Lung microvascular endothelial cell (primary cell): ENCODE results near the gene RSAD2. TPM values are rescaled to one million over a fixed set of nuclear protein-coding genes. Genes with fewer than 3 reads are reported as not detected.
"Not testable (repeated sequence)": the region's sequence is repeated elsewhere in the genome, so short reads cannot be mapped to it uniquely, and the experiment has no call there.

Experiments used
- DNase-seq, 2 donors: peaks; one replicate each; pipeline versions ENCODE4 v3.0.0 to v3.0.0-alpha.2; 2010; ENCODE audit warnings: low read depth in 2 of 2
- total RNA-seq: library from RNA; depleted of rRNA; stranded (reverse); fragments of >200 nt; gene quantifications from 2 replicates; pipeline ENCODE4 v1.2.1, GENCODE V29; 2014

The RSAD2 gene
- total RNA-seq, 1 donor from 2014 or later = 0.20 TPM

DNA sequence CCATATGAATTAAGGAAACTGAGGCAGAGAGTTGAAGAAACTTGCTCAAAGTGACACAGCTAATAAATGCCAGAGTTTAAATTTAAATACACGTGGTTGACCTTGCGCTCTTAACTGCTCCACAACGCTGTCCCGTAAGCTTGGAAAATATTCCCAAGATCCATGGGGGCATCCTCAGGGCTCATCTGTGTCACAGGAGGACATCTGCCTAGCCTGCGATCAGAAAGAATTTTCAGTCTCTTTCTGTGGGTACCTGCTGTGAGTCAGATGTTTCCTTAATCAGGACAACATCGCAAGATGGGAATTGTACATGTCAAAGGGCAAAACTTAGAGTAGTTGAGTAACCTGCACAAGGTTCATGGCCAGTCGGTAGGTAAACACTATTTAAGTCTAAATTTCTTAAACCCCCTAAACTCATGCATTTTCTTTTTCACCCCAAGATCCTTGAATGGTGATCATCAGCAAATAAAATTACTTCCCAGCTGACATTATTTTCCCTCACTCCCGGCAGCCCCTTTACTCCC lies 13.3 kb upstream of the RSAD2 start:
- no peak for DNase-seq

DNA sequence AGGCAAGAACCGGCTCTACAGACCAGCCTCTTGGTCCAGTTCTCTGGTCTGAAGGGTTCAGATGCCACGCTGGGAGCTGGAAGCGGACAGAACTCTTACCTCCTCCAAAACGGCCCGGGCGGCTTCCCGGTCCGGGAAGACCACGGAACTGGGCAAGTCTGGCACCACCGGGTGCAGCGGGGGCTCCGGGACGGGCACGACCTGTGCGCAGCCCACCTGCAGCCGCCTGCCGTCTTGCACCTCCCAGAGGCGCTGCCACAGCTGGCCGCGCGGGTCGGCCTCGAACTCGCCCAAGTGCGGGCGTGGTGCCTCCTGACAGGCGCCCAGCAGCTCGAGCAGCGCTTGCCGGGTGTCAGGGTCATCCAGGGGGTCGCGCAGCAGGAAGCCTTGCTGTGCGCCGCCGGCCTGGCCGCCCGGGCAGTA lies 12.6 kb upstream of the RSAD2 start:
- DNase-seq = no peak

DNA sequence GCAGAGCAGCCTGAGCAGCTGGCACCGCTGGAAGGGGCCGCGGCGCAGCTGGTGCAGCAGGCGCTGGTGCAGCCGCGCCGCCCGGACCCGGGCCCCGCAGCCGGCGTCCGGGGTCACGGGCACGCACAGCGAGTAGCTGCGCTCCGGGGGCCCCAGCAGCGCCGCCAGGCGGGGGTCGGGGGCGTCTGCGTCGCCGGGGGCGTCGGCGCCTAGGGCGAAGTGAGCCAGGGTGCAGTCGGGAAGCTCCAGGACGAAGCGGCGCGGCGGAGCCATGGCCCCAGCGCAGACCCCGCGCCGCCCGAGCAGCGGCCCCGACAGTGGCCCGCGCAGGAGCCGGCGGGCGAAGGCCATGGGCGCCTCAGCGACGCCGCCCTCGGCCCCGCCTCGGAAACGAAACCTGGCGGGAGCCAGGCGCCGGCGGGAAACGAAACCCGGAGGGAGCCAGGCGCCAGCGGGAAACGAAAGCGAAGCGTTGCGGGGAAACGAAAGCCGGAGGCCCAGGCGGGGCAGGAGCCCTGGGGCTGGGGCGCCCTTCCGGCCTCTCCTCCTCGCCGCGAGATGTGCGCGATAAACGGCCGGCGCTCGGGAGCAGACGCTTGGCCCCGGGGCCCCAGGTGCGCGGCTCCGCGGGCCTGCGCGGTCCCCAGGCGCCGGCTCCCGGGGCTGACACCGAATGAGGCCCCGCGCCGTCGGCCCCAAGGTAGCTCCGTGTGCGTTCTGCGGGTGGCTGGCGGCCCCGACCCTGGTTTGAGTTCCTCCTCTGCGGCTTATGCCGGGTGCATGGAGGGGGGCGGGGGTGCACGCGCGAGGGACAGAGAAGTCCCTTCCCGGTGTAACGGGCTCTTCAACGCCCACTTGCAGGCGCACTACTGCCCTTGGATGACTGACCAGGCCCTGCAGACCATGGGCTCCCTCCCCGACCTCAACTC lies 12.0 kb upstream of the RSAD2 start, which contains the start of gene CMPK2:
Gene CMPK2, minus strand, starts transcription at position 562 of the 929 bp plus-strand sequence. Its CDS starts 211 bp downstream, at position 351.
- peak; percentile 49 to 63 for DNase-seq

DNA sequence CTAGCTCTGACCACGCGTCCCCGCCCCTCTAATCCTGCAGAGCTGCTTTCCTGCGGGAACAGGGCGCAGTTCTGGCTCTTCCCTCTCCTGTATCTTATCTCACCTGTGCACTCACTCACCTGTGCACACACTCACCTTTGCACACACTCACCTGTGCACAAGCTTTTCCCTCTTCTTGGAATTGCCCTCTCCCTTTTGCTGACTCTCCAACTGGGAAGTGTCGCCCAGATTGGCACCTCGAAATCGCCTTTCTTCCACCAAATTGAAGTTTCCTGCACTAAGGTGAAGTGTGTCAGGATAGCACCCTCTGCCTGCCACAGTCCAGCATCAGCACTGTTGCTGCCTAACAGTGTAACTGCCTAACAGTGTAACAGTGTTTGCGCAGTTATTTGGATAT lies 11.3 kb upstream of the RSAD2 start:
- peak; percentile 23 to 29 for DNase-seq

DNA sequence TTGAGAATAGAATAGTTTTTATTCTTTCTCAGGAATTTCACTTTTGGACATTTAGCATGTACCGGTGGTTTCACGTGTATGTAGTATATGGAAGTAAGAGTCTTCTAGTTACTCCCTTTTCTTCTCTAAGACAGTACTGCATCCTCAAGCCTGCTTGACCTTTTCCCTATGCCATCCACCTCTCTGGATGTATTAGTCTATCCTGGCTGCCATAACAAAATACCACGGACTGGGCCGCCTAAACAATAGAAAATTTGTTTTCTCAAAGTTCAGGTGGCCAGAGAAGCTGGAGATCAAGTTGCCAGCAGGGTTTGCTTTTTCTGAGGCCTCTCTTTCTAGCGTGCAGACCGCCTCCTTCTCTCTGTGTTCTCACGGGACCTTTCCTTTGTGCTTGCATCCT lies 10.6 kb upstream of the RSAD2 start:
- DNase-seq = no peak

DNA sequence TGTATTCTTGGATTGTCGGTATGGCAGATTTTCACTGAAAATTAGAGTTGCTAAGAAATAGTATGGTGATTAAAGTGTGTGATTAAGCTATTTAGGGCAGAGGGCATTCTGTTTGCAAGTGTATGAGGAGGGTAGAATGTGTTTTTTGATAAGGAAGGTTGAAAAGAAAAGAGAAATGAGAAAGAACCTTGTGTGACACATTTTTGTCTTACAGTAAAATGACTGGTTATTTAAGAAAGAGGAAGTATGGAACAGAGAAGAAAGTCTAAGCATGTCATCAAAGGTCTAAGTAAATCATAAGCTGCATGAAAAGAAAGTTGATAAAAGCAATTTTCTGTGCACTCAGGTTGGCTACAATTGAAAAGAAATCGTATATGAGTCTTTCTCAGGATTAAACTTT lies 5.2 kb upstream of the RSAD2 start:
- no peak for DNase-seq

DNA sequence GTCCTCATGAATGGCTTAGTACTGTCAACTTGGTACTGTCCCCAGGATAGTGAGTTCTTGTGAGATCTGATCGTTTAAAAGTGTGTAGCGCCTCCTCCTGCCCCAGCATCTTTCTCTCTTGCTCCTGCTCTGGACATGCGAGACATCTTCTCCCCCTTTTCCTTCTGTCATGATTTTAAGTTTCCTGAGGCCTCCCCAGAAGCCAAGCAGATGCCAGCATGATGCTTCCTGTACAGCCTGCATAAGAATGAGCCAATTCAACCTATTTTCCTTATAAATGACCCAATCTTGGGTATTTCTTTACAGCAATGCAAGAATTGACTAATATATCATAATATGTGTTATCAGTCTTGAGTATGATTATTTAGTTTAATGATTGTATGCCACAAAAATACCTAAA lies 3.5 kb upstream of the RSAD2 start:
- DNase-seq = no peak

DNA sequence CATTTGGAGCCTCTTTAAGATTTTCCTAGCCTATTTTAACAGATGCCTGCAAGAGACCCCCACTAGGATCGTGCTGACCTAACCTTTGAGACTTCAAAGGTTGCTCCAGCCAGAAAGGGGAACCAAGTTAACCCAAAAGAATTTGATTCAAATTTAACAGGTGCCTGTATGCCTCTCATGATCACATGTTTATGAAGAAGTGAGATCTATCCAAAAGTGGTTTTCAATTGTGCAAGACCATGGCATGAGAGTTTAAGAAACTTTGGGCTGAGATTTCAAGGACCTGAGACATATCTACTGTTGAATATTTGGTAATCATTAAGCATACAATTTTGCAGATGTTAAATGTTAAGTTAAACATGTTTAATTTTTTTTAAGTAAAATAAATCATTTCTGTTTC lies 1.3 kb upstream of the RSAD2 start:
- no peak for DNase-seq

DNA sequence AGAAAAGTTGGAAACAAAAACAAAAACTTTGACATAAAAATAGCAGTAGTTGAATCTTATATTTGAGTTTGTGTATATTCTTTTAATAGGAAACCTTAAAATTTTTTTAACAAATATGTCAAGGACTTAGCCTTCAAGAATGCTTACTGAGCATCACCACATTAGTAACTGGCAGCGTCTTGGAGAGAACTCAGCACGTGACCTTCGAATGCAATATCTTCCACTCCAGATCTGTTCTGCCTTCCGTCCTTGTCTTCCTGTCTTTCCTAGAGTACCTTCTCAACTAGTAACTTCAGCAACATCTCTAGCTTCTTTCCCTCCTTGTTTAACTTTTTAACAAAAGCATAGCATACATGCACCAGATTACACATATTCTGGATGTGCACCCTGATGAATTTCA lies 972 bp downstream of the RSAD2 start:
- DNase-seq = no peak

DNA sequence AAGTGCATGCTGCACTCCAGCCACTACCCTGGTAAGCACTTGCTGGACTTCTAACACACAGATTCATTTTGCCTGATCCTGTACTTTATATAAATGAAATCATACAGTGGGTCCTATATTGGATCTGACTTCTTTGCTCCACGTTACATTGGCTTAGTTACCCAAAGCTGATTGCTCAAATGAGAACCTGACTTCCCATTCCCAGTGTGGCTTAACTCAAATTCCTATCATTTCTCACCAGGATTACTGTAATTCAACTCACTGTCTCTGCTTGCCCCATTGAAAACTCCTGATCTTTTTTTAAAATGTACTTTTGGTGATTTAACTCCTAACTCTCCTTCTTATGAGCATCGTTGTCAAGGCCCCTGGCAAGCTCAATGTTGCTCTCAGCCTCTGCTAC lies 1.4 kb downstream of the RSAD2 start:
- DNase-seq = no peak

DNA sequence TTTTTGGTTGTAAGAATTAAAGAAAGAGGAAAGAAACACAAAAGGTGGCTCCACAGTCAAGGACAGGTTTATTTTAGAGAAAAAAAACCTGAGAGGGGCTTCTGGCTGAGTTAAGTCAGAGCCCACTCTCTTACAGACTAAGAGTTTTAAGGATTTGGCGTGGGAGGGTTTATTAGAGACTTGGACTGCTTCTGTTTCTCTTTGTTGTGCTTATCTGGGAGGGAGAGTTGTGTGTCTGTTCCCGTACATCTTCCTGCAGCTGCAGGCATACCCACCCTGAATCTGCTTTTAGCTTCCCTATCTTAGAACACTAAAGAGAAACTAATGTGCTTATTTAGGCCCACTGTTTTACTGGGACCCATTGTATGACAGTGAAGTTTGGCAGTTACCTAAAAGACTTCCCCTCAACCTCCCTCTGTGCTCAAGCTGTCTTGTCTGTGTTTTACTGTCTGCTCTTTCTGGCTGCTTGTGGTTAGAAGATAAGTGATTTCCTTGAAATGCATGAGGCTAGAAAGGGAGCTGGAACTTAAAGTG lies 2.7 kb downstream of the RSAD2 start:
- DNase-seq = no peak

DNA sequence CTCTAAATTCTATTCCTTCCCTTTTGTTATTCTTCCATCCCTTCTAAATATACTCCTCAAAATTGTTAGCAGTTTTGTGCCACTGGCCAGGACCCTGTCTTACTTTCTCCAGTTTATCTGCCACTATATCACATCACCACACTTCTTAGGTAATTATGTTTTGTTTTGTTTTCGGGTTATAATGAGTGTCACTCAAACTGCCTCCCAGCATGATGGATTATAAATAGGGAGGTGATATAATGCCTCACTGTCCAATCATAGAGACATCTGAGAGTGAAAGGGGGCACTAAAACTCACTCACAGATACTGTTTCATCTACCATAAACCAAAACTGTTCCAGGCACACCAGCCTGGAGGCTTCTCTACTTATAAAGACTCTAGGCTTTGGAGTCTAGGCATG lies 3.5 kb downstream of the RSAD2 start:
- DNase-seq = no peak

DNA sequence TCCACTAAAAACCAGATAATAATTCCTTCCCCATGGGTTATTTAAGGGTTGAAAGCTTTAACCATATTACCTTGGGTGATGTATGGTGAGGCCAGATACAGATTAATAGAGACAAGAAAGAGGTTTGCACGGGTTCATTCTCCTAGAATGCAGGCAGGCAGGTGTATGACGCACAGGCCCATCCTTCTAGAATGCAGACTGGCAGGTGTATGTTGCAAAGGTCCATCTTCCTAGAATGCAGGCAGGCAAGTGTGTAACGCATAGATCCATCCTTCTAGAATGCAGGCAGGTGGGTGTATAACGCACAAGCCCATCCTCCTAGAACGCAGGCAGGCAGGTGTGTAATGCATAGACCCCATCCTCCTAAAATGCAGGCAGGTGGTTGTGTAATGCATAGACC lies 3.9 kb downstream of the RSAD2 start:
- no peak for DNase-seq

DNA sequence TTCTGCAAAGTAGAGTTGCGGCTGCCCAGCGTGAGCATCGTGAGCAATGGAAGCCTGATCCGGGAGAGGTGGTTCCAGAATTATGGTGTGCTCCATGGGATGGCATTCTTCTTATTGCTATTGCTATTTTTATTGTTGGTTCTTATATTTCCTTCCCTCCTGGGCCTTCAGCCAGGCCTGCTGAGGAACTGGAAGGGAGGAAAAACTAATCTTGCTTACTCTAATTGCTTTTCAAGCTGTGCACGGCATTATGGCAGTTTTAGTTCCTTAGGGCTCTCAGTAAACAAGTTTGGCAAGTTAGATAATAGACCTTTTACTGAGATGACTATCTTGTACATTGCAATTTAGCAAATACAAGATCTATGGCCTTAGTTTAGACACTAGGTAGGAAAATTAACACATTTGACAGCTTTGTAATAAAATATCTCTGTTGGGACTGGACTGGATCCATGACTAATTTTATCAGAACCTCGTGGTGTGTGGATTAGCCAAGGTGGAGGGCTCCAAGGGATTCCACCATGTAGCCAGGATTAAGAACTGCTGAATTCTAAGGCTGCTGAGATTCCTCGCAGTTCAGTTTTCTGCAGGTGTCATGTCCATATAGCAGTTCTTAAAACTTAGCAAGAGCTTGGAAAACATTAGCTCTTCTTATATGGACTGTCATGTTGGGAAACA lies 6.0 kb downstream of the RSAD2 start:
- no peak for DNase-seq

DNA sequence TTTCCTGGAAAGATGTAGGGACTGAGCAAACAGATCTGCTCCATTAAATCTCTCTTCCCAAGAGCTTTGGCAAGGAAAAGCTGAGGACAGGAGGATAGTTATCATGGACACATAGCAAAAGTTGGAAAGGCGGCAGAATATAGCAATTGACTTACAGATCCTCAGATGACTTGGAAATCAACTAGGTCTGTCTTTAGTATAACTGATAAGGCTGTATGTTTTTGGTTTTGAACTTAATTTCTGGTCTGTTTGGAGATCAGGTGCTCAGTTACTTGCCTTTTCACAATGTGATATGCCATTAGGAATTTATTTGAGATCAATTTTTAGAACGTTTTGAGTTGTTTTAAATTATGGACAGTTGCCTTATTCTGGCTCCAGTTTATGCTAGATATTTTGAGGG lies 8.0 kb downstream of the RSAD2 start:
- no peak for DNase-seq

DNA sequence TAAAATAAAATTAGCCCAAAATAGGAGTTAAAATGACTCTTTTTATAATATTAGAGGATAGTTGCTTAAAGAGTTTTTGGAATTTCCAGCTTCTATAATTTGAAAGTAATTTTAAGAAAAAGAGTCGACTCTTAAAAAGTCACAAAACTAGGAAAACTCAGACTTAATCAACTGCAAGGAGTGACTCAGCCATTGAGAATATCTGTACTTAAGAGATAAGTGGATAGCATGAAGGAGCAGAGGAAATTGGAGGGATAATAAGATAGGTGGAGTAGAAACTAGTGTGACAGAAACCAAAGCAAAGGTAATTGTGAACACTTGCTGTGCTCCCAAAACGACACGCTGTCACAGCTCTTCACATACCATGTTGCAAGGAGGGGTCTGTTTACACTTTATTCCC lies 8.4 kb downstream of the RSAD2 start:
- no peak for DNase-seq

DNA sequence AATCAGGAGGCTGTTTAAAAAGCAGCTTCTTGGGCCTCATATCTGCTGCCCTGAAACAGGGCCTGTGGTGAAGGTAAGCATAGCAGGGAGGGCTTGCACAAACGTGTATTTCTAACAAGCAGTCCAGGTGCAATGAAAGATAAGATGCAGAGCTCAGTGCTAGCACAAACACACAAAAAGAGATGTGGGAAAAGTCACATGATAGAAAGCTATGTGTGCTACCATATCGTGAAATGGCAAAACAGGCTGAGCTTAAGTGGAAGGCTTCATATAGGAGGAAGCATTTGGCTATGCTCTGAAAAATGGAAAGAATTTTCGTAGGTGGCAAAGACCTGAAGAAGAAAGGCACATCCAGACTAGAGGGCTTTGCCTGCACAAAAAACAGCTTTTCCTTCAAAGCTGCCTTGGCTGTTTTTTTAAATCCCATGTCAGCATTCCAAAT lies 10.2 kb downstream of the RSAD2 start:
- no peak for DNase-seq

DNA sequence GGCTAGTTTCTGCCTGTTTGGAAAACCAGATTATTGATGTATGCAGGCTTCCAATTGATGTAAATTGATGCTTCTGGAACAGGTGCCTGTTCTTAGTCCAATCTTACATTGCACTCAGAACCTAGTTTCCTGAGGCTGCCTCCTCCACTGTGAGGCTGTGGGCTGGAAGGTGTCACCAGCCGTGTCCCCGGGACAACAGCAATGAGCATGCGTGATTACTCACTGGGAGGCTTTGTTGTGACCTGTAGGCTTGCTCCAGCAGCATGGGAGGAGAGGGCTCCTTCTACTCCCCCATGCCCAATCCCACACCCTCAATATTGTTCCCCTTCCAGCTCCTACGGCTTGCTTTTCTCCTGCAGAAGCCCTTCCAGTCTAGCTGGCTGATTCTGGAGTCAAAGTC lies 11.1 kb downstream of the RSAD2 start:
- no peak for DNase-seq

DNA sequence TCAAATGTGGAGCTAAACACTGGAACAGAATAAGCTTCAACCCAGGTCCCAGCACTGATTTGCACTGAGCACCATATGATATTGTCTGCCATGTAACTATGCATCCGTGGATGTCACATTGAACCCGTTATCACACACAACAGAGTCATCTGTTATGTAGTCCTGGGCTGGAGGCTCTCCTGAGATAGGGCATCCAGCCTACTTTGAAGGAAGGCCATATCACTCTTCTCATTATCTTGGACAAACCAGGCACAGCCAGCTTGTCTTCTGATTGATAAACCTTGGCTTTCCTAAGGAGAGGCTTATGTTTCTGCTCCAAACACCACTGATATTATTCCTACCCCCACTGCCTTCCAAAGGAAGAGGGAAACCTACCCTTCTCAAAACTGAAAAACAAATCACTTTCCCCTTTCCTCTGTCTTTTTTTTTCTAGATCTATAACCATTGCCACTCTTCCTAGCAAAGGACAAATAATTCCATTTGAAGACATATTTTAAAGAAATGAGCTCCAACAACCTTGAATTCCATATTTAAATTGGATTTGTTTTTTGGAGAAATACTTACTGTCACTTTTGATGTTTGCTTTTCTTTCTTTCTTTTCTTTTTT lies 16.4 kb downstream of the RSAD2 start:
- no peak for DNase-seq

DNA sequence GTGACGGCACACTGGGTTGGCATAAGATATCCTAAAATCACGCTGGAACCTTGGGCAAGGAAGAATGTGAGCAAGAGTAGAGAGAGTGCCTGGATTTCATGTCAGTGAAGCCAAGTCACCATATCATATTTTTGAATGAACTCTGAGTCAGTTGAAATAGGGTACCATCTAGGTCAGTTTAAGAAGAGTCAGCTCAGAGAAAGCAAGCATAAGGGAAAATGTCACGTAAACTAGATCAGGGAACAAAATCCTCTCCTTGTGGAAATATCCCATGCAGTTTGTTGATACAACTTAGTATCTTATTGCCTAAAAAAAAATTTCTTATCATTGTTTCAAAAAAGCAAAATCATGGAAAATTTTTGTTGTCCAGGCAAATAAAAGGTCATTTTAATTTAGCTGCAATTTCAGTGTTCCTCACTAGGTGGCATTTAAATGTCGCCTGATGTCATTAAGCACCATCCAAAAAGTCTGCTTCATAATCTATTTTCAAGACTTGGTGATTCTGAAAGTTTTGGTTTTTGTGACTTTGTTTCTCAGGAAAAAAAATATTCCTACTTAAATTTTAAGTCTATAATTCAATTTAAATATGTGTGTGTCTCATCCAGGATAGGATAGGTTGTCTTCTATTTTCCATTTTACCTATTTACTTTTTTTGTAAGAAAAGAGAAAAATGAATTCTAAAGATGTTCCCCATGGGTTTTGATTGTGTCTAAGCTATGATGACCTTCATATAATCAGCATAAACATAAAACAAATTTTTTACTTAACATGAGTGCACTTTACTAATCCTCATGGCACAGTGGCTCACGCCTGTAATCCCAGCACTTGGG lies 19.6 kb downstream of the RSAD2 start:
- DNase-seq = peak; percentile 37 to 82

DNA sequence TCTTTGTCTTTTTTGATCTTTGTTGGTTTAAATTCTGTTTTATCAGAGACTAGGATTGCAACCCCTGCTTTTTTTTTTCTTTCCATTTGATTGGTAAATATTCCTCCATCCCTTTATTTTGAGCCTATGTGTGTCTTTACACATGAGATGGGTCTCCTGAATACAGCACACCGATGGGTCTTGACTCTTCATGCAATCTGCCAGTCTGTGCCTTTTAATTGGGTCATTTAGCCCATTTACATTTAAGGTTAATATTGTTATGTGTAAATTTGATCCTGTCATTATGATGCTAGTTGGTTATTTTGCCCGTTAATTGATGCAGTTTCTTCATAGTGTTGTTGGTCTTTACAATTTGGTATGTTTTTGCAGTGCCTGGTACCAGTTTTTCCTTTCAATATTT lies 25.0 kb downstream of the RSAD2 start:
- not testable (repeated sequence) for DNase-seq
